PC-3 (cell line): ENCODE results near the gene RAD50. TPM values are rescaled to one million over a fixed set of nuclear protein-coding genes. Genes with fewer than 3 reads are reported as not detected.

Experiments
- ATAC-seq: fragments of 200-7000 bp; cut with Tn5 transposase; 2 replicates; pipeline ENCODE4 v1.9.1; 2020; ENCODE audit warnings: mild to moderate bottlenecking, moderate library complexity
- BruUV-seq: library from RNA; stranded (reverse); fragments of 400-500 nt; replicated peaks from 2 replicates; lab custom pipeline; 2021; lab: Mats Ljungman, UMichigan
- CTCF ChIA-PET: fragments of 300-600 bp; sonication (Branson Sonifier 250); formaldehyde crosslinking; loops from one replicate; lab custom pipeline; 2022; ENCODE audit warnings: antibody characterized with exemption; lab: Charles Lee
- POLR2A ChIA-PET: fragments of 300-600 bp; sonication (Branson Sonifier 250); formaldehyde crosslinking; loops from one replicate; lab custom pipeline; 2022; ENCODE audit warnings: antibody characterized with exemption; ENCODE audit not compliant: unreplicated experiment; lab: Charles Lee
- DNase-seq: peaks from one replicate; pipeline ENCODE4 v3.0.0-alpha.2; 2015
- H2AFZ ChIP-seq: fragments of 300-600 bp; sonication (generic); 2 replicates; pipeline ENCODE4 v1.6.0; 2016; ENCODE audit warnings: antibody characterized with exemption, low read length
- H3F3A ChIP-seq: fragments of 300-600 bp; sonication (generic); one replicate; pipeline ENCODE4 v1.6.0; 2017; ENCODE audit warnings: antibody characterized with exemption, low read length, control low read depth, mild to moderate bottlenecking; ENCODE audit not compliant: unreplicated experiment
- H3K27ac ChIP-seq: fragments of 300-600 bp; sonication (generic); 2 replicates; pipeline ENCODE4 v1.5.1; 2016; ENCODE audit warnings: mild to moderate bottlenecking, low read length
- H3K27me3 ChIP-seq: fragments of 300-600 bp; sonication (generic); 2 replicates; pipeline ENCODE4 v1.6.1; 2016; ENCODE audit warnings: low read length, mixed read lengths
- H3K36me3 ChIP-seq: fragments of 300-600 bp; sonication (generic); 2 replicates; pipeline ENCODE4 v1.6.1; 2016; ENCODE audit warnings: low read depth, mixed run types, low read length, mixed read lengths
- H3K4me1 ChIP-seq: fragments of 300-600 bp; sonication (generic); 2 replicates; pipeline ENCODE4 v1.5.1; 2016; ENCODE audit warnings: low read length; ENCODE audit not compliant: insufficient read depth
- H3K4me2 ChIP-seq: fragments of 300-600 bp; sonication (generic); 2 replicates; pipeline ENCODE4 v1.6.0; 2016; ENCODE audit warnings: low read length
- H3K4me3 ChIP-seq: fragments of 300-600 bp; sonication (generic); 2 replicates; pipeline ENCODE4 v1.5.1; 2016; ENCODE audit warnings: mild to moderate bottlenecking, low read length, mixed read lengths
- H3K79me2 ChIP-seq: fragments of 300-600 bp; sonication (generic); 2 replicates; pipeline ENCODE4 v1.6.1; 2017; ENCODE audit warnings: low read length, mixed read lengths
- H3K9ac ChIP-seq: fragments of 300-600 bp; sonication (generic); 2 replicates; pipeline ENCODE4 v1.6.0; 2016; ENCODE audit warnings: mild to moderate bottlenecking, low read length
- H3K9me2 ChIP-seq: fragments of 300-600 bp; sonication (generic); replicated peaks from 2 replicates; pipeline ENCODE4 v1.6.1; 2016; ENCODE audit warnings: mixed run types, low read length, mixed read lengths
- H3K9me3 ChIP-seq: fragments of 300-600 bp; sonication (generic); 2 replicates; pipeline ENCODE4 v1.6.1; 2016; ENCODE audit warnings: low read length, mixed read lengths
- H4K20me1 ChIP-seq: fragments of 300-600 bp; sonication (generic); 2 replicates; pipeline ENCODE4 v1.6.1; 2016; ENCODE audit warnings: low read length, mixed read lengths
- CTCF ChIP-seq: fragments of 300-600 bp; sonication (generic); conservative IDR thresholded peaks from 2 replicates; pipeline ENCODE4 v1.5.1; 2017; ENCODE audit warnings: antibody characterized with exemption, low read depth, mild to moderate bottlenecking, low read length
- EZH2 ChIP-seq: fragments of 300-600 bp; sonication (generic); IDR thresholded peaks from one replicate; pipeline ENCODE4 v1.6.1; 2017; ENCODE audit warnings: antibody characterized with exemption, mild to moderate bottlenecking, low read length; ENCODE audit not compliant: unreplicated experiment
- EZH2phosphoT487 ChIP-seq: fragments of 300-600 bp; sonication (generic); IDR thresholded peaks from 2 replicates; pipeline ENCODE4 v1.6.1; 2018; ENCODE audit warnings: mild to moderate bottlenecking, antibody characterized with exemption, low read length, borderline replicate concordance
- intact Hi-C: fragments of 100-400 bp; cut with micrococcal nuclease; formaldehyde crosslinking; loops from 2 replicates; pipeline ENCODE4 v1.9.0; 2023
- total RNA-seq: library from RNA; depleted of rRNA; stranded (reverse); fragments of >200 nt; gene quantifications from 2 replicates; pipeline ENCODE4 v1.2.3, GENCODE V29; 2014

The RAD50 gene
- total RNA-seq, 1 experiment from 2014 or later: 6.7 TPM

- Histone ChIP-seq H3K9ac (no peak overlapping the region), H3K9me2 (no peaks in the 10 kb centered on the region), H3K9me3 (no peaks in the 10 kb centered on the region), H3K27me3 (no peaks in the 10 kb centered on the region), H3K36me3 (no peaks in the 10 kb centered on the region), H3K27ac (no peak overlapping the region), H3K4me1 (no peaks in the 10 kb centered on the region), H3K79me2 (no peaks in the 10 kb centered on the region), H4K20me1 (no peaks in the 10 kb centered on the region), H2AFZ (no peak overlapping the region), H3K4me3 (no peak overlapping the region), H3F3A (no peaks in the 10 kb centered on the region), H3K4me2 (no peak overlapping the region)
- DNase-seq (no peak), ATAC-seq (no peak)
- intact Hi-C loops: no loop called here
- no TSS peak for BruUV-seq
- ChIA-PET CTCF (no interaction called here), POLR2A (no interaction called here)
- TF ChIP-seq EZH2phosphoT487 (no peak), EZH2 (no peak), CTCF (no peak)
Measured at GRCh38 chr5:132586063-132586462, 29.3 kb downstream of the RAD50 start.

- no peaks in the 10 kb centered on the region for H3K9me3 ChIP-seq
- no peaks in the 10 kb centered on the region for H3K27me3 ChIP-seq
- H3K9me2 ChIP-seq: no peaks in the 10 kb centered on the region
- no peak for DNase-seq
- ChIA-PET POLR2A (no interaction called here), CTCF (no interaction called here)
- H3K4me2 ChIP-seq: no peak overlapping the region
- TF ChIP-seq EZH2 (no peak), EZH2phosphoT487 (no peak), CTCF (no peak)
- H4K20me1 ChIP-seq: no peaks in the 10 kb centered on the region
- H3K9ac ChIP-seq: no peak overlapping the region
- BruUV-seq: no TSS peak
- no peak overlapping the region for H3K4me3 ChIP-seq
- H3K27ac ChIP-seq: no peak overlapping the region
- no peaks in the 10 kb centered on the region for H3F3A ChIP-seq
- intact Hi-C loops: no loop called here
- no peaks in the 10 kb centered on the region for H3K36me3 ChIP-seq
- no peaks in the 10 kb centered on the region for H3K79me2 ChIP-seq
- H2AFZ ChIP-seq: no peak overlapping the region
- no peaks in the 10 kb centered on the region for H3K4me1 ChIP-seq
- ATAC-seq: no peak
Measured at GRCh38 chr5:132589467-132589866, 32.7 kb downstream of the RAD50 start.

- no peak overlapping the region for H3K4me2 ChIP-seq
- H3K27me3 ChIP-seq: no peaks in the 10 kb centered on the region
- H3K4me1 ChIP-seq: no peaks in the 10 kb centered on the region
- peak; percentile 59 for ATAC-seq
- TF ChIP-seq CTCF: peak; percentile 63
- no peak for TF ChIP-seq EZH2
- no peaks in the 10 kb centered on the region for H3K36me3 ChIP-seq
- no peaks in the 10 kb centered on the region for H4K20me1 ChIP-seq
- ChIA-PET POLR2A (no interaction called here), CTCF (no interaction called here)
- no peak overlapping the region for H3K27ac ChIP-seq
- DNase-seq: peak; percentile 33
- H3K9ac ChIP-seq: no peak overlapping the region
- no peaks in the 10 kb centered on the region for H3K79me2 ChIP-seq
- H3K9me2 ChIP-seq: no peaks in the 10 kb centered on the region
- intact Hi-C loops: loop anchor here (1.0 to 5.0 kb wide), 3 partner anchors 124 to 229 kb away; no protein-coding TSS in a partner anchor
- H3K4me3 ChIP-seq: no peak overlapping the region
- H2AFZ ChIP-seq: no peak overlapping the region
- no peaks in the 10 kb centered on the region for H3K9me3 ChIP-seq
- no TSS peak for BruUV-seq
- no peaks in the 10 kb centered on the region for H3F3A ChIP-seq
Measured at GRCh38 chr5:132591145-132591544, 34.4 kb downstream of the RAD50 start.
